GM23338 (cell line): ENCODE measurements around the gene MKI67. TPM values are rescaled to one million over a fixed set of nuclear protein-coding genes. Genes with fewer than 3 reads are reported as not detected.

ENCODE experiments used
- ATAC-seq: fragments of 200-7000 bp; cut with Tn5 transposase; 3 replicates; pipeline ENCODE4 v1.9.1; 2020
- DNase-seq: peaks from one replicate; pipeline ENCODE4 v3.0.0-alpha.2; 2015; ENCODE audit warnings: low spot score
- H2AFZ ChIP-seq: fragments of 200-600 bp; sonication (generic); 2 replicates; pipeline ENCODE4 v1.8.0; 2016; ENCODE audit warnings: antibody characterized with exemption, mild to moderate bottlenecking, moderate library complexity
- H3F3A ChIP-seq: fragments of 200-600 bp; sonication (generic); replicated peaks from 2 replicates; pipeline ENCODE4 v1.8.0; 2017; ENCODE audit warnings: antibody characterized with exemption, mixed run types, low read depth
- H3K27ac ChIP-seq: fragments of 200-600 bp; sonication (generic); 2 replicates; pipeline ENCODE4 v1.6.1; 2016; ENCODE audit warnings: low read depth
- H3K27me3 ChIP-seq: fragments of 200-600 bp; sonication (generic); 2 replicates; pipeline ENCODE4 v1.8.0; 2016; ENCODE audit warnings: mild to moderate bottlenecking, mixed run types, moderate library complexity; ENCODE audit not compliant: insufficient read depth
- H3K36me3 ChIP-seq: fragments of 200-600 bp; sonication (generic); 2 replicates; pipeline ENCODE4 v1.8.0; 2016; ENCODE audit warnings: mild to moderate bottlenecking; ENCODE audit not compliant: insufficient read depth
- H3K4me1 ChIP-seq: fragments of 200-600 bp; sonication (generic); 2 replicates; pipeline ENCODE4 v1.8.0; 2016; ENCODE audit warnings: mild to moderate bottlenecking, moderate library complexity; ENCODE audit not compliant: insufficient read depth
- H3K4me2 ChIP-seq: fragments of 200-600 bp; sonication (generic); 2 replicates; pipeline ENCODE4 v1.7.1; 2017; ENCODE audit warnings: mixed run types
- H3K4me3 ChIP-seq: fragments of 200-600 bp; sonication (generic); 2 replicates; pipeline ENCODE4 v1.6.1; 2016; ENCODE audit warnings: mixed run types
- H3K79me2 ChIP-seq: fragments of 200-600 bp; sonication (generic); replicated peaks from 2 replicates; pipeline ENCODE4 v1.8.0; 2017; ENCODE audit warnings: mild to moderate bottlenecking; ENCODE audit not compliant: insufficient read depth
- H3K9me2 ChIP-seq: fragments of 200-600 bp; sonication (generic); 2 replicates; pipeline ENCODE4 v1.8.0; 2017; ENCODE audit not compliant: insufficient read depth
- H4K20me1 ChIP-seq: fragments of 200-600 bp; sonication (generic); replicated peaks from 2 replicates; pipeline ENCODE4 v1.8.0; 2017; ENCODE audit warnings: mild to moderate bottlenecking; ENCODE audit not compliant: insufficient read depth
- H3K27ac Mint-ChIP-seq: 2 replicates; pipeline ENCODE4 v1.8.0; 2020; ENCODE audit warnings: inconsistent platforms, mild to moderate bottlenecking, moderate library complexity, mixed read lengths
- H3K27me3 Mint-ChIP-seq: 3 replicates; pipeline ENCODE4 v1.8.0; 2022; ENCODE audit warnings: low read depth, mild to moderate bottlenecking, moderate library complexity, mixed read lengths, inconsistent platforms; ENCODE audit not compliant: insufficient read depth, poor library complexity
- H3K36me3 Mint-ChIP-seq: 3 replicates; pipeline ENCODE4 v1.8.0; 2021; ENCODE audit warnings: low read depth, mild to moderate bottlenecking, inconsistent platforms, moderate library complexity, mixed read lengths
- H3K4me1 Mint-ChIP-seq: 3 replicates; pipeline ENCODE4 v1.8.0; 2020; ENCODE audit warnings: mild to moderate bottlenecking, inconsistent platforms, mixed read lengths
- H3K4me3 Mint-ChIP-seq: 3 replicates; pipeline ENCODE4 v1.8.0; 2021; ENCODE audit warnings: moderate library complexity, mild to moderate bottlenecking, inconsistent platforms, mixed read lengths
- H3K9me3 Mint-ChIP-seq: 3 replicates; pipeline ENCODE4 v1.8.0; 2020; ENCODE audit warnings: moderate library complexity, mild to moderate bottlenecking, inconsistent platforms, mixed read lengths
- JUNB ChIP-seq: IDR thresholded peaks from one replicate; pipeline ENCODE4 v1.6.1; 2016; ENCODE audit warnings: antibody characterized with exemption; ENCODE audit not compliant: unreplicated experiment
- NANOG ChIP-seq: IDR thresholded peaks from 2 replicates; pipeline ENCODE4 v1.6.1; 2016; ENCODE audit warnings: antibody characterized with exemption, borderline replicate concordance
- POLR2AphosphoS5 ChIP-seq: IDR thresholded peaks from 2 replicates; pipeline ENCODE4 v1.6.1; 2016; ENCODE audit warnings: antibody characterized with exemption, low read depth
- STAT1 ChIP-seq: IDR thresholded peaks from one replicate; pipeline ENCODE4 v1.6.1; 2016; ENCODE audit warnings: antibody characterized with exemption; ENCODE audit not compliant: unreplicated experiment
- ZNF331 ChIP-seq: fragments of 250-450 bp; sonication (Bioruptor Pico); IDR thresholded peaks from 2 replicates; pipeline ENCODE4 v1.5.0; 2020; ENCODE audit warnings: low read depth, mild to moderate bottlenecking, moderate library complexity
- polyA plus RNA-seq: library from polyadenylated mRNA; unstranded; fragments of >200 nt; fragmentation: Nextera tagmentation; extraction: Ambion mirVana; gene quantifications from 2 replicates; pipeline ENCODE4 v1.2.1, GENCODE V29; 2016
- total RNA-seq: library from RNA; depleted of rRNA; stranded (reverse); fragments of >200 nt; shearing (Covaris generic); gene quantifications from 2 replicates; pipeline ENCODE4 v1.2.3, GENCODE V29; 2014
- TF ChIP-seq, protein P1 (sequence below), 2 experiments: fragments of 200-600 bp in 1 of 2; sonication (generic) in 1 of 2; conservative IDR thresholded peaks; 2 replicates each; pipeline versions ENCODE4 v1.5.1 to v1.6.1; 2016 to 2017; ENCODE audit warnings: antibody characterized with exemption in 2 of 2, low read depth in 2 of 2, mild to moderate bottlenecking in 2 of 2, moderate library complexity in 1 of 2
- TF ChIP-seq, protein P2 (sequence below): IDR thresholded peaks from 2 replicates; pipeline ENCODE4 v1.6.1; 2016; ENCODE audit warnings: antibody characterized with exemption
- TF ChIP-seq, protein P3 (sequence below): IDR thresholded peaks from one replicate; pipeline ENCODE4 v1.6.1; 2018; ENCODE audit warnings: antibody characterized with exemption; ENCODE audit not compliant: unreplicated experiment

Gene MKI67
- total and polyA plus RNA-seq, 2 experiments from 2014 or later, result 58.0 to 103 TPM

DNA sequence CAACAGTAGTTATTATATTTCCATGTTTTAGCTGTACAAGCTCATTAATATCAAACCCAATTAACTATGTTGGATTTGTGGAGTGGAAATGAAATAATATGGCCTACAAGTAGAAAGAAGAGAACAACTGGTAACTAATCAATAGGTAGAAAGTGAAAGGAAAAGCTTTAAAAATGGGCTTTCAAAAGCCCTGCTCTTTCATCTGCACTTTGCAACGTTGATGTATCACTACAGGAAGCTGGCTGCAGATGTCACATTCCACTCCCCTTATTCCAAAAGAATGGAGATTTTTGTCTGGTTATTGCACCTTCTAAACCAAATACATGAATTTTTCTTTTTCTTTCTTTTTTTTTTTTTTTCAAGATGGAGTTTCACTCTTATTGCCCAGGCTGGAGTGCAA is 11.7 kb upstream of the MKI67 start (continued):
- TF ChIP-seq, protein P1, sequence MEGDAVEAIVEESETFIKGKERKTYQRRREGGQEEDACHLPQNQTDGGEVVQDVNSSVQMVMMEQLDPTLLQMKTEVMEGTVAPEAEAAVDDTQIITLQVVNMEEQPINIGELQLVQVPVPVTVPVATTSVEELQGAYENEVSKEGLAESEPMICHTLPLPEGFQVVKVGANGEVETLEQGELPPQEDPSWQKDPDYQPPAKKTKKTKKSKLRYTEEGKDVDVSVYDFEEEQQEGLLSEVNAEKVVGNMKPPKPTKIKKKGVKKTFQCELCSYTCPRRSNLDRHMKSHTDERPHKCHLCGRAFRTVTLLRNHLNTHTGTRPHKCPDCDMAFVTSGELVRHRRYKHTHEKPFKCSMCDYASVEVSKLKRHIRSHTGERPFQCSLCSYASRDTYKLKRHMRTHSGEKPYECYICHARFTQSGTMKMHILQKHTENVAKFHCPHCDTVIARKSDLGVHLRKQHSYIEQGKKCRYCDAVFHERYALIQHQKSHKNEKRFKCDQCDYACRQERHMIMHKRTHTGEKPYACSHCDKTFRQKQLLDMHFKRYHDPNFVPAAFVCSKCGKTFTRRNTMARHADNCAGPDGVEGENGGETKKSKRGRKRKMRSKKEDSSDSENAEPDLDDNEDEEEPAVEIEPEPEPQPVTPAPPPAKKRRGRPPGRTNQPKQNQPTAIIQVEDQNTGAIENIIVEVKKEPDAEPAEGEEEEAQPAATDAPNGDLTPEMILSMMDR (conservative IDR thresholded peaks at IDR 0.05; ENCODE audit: low read depth in 2 of 2), result no peak

DNA sequence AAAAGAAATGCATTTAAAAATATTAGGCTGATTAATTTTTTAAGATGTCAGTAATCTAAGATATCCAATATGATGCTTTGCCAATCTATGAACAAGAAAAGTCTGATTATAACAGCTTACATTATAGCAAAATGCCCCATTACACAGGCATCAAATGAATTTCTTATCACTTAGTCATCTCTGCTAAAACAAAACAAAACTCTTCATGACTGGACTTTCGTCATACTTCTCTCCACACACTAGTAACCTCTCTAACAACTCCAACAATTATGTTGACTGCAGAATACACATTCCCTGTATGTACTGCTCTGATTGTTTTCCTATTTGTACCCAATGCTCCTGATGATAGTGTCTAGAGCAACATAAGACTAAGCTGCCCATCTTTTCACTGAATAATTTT is 3.8 kb upstream of the MKI67 start:
- Histone ChIP-seq H2AFZ (no peak overlapping the region), H3K4me3 (no peak overlapping the region), H3K4me1 (peaks cover 10% of the 10 kb centered on the region), H3K36me3 (no peaks in the 10 kb centered on the region), H3K27ac (no peak overlapping the region), H3K79me2 (peaks cover 9% of the 10 kb centered on the region), H3K9me2 (no peaks in the 10 kb centered on the region), H3K4me2 (no peak overlapping the region), H3F3A (no peaks in the 10 kb centered on the region), H4K20me1 (peaks cover 5% of the 10 kb centered on the region; the same call in 1 of the 2 replicates), H3K27me3 (no peaks in the 10 kb centered on the region)
- DNase-seq (no peak), ATAC-seq (no peak)
- Mint-ChIP-seq H3K4me3 (no peak overlapping the region), H3K9me3 (no peaks in the 10 kb centered on the region), H3K27ac (no peak overlapping the region), H3K4me1 (peaks cover 9% of the 10 kb centered on the region), H3K27me3 (peaks cover 3% of the 10 kb centered on the region), H3K36me3 (no peaks in the 10 kb centered on the region)
- TF ChIP-seq ZNF331 (CRISPR knock-in tag), result no peak

DNA sequence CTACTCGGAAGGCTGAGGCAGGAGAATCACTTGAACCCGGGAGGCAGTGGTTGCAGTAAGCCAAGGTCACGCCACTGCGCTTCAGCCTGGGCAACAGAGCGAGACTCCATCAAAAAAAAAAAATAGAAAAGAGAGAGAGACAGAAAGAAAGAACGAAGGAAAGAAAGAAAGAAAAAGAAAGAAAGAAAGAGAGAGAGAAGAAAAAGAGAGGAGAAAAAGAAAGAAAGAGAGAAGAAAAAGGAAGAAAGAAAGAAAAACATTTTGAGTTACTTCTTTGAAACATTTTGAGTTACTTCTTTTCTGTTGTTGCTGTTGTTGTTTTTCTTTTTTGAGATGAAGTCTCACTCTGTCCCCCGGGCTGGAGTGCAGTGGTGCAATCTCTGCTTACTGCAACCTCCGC is 2.4 kb upstream of the MKI67 start:
- Histone ChIP-seq H3K9me2 (no peaks in the 10 kb centered on the region), H3K79me2 (peaks cover 23% of the 10 kb centered on the region), H4K20me1 (peaks cover 20% of the 10 kb centered on the region), H3K4me2 (no peak overlapping the region), H2AFZ (no peak overlapping the region), H3K36me3 (no peaks in the 10 kb centered on the region), H3F3A (no peaks in the 10 kb centered on the region), H3K27ac (no peak overlapping the region), H3K4me1 (peaks cover 23% of the 10 kb centered on the region), H3K27me3 (no peaks in the 10 kb centered on the region), H3K4me3 (no peak overlapping the region)
- Mint-ChIP-seq H3K27me3 (peaks cover 8% of the 10 kb centered on the region), H3K4me3 (no peak overlapping the region), H3K4me1 (peaks cover 23% of the 10 kb centered on the region), H3K9me3 (no peaks in the 10 kb centered on the region), H3K36me3 (peaks cover 4% of the 10 kb centered on the region; the same call in 1 of the 3 replicates), H3K27ac (no peak overlapping the region)
- ATAC-seq, result no peak
- no peak for DNase-seq
- TF ChIP-seq, protein P2, sequence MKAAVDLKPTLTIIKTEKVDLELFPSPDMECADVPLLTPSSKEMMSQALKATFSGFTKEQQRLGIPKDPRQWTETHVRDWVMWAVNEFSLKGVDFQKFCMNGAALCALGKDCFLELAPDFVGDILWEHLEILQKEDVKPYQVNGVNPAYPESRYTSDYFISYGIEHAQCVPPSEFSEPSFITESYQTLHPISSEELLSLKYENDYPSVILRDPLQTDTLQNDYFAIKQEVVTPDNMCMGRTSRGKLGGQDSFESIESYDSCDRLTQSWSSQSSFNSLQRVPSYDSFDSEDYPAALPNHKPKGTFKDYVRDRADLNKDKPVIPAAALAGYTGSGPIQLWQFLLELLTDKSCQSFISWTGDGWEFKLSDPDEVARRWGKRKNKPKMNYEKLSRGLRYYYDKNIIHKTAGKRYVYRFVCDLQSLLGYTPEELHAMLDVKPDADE, result no peak
- TF ChIP-seq POLR2AphosphoS5 (no peak), NANOG (no peak), JUNB (no peak), ZNF331 (CRISPR knock-in tag) (no peak), STAT1 (no peak)
- TF ChIP-seq, protein P3, sequence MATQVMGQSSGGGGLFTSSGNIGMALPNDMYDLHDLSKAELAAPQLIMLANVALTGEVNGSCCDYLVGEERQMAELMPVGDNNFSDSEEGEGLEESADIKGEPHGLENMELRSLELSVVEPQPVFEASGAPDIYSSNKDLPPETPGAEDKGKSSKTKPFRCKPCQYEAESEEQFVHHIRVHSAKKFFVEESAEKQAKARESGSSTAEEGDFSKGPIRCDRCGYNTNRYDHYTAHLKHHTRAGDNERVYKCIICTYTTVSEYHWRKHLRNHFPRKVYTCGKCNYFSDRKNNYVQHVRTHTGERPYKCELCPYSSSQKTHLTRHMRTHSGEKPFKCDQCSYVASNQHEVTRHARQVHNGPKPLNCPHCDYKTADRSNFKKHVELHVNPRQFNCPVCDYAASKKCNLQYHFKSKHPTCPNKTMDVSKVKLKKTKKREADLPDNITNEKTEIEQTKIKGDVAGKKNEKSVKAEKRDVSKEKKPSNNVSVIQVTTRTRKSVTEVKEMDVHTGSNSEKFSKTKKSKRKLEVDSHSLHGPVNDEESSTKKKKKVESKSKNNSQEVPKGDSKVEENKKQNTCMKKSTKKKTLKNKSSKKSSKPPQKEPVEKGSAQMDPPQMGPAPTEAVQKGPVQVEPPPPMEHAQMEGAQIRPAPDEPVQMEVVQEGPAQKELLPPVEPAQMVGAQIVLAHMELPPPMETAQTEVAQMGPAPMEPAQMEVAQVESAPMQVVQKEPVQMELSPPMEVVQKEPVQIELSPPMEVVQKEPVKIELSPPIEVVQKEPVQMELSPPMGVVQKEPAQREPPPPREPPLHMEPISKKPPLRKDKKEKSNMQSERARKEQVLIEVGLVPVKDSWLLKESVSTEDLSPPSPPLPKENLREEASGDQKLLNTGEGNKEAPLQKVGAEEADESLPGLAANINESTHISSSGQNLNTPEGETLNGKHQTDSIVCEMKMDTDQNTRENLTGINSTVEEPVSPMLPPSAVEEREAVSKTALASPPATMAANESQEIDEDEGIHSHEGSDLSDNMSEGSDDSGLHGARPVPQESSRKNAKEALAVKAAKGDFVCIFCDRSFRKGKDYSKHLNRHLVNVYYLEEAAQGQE, result no peak
